ENCODE measurements around the gene CTDSPL.

- no peak for TF ChIP-seq ZNF274 (IDR thresholded peaks at IDR 0.05; ENCODE audit: low read depth, low read length)
- no peak for TF ChIP-seq YY1 (IDR thresholded peaks at IDR 0.05; ENCODE audit: insufficient read depth, insufficient read length)
Measured at GRCh38 chr3:37905987-37906674, 44.5 kb downstream of the CTDSPL start.
